Measurements from ENCODE around the gene ZNF277.

ZNF277 gene

GRCh38 chr7:112350585-112350984 is 144.1 kb downstream of the ZNF277 start:
- DNase-seq = no peak

GRCh38 chr7:112356596-112356995 is 150.1 kb downstream of the ZNF277 start:
- DNase-seq = no peak

- DNase-seq = no peak
Observed at GRCh38 chr7:112357136-112357535, 150.6 kb downstream of the ZNF277 start.

GRCh38 chr7:112358513-112358912 is 152.0 kb downstream of the ZNF277 start:
- no peak for DNase-seq

- DNase-seq = no peak
Observed at GRCh38 chr7:112359086-112359485, 152.6 kb downstream of the ZNF277 start.

GRCh38 chr7:112360681-112361080 is 154.2 kb downstream of the ZNF277 start:
- DNase-seq = no peak

- no peak for DNase-seq
Observed at GRCh38 chr7:112361154-112361553, 154.7 kb downstream of the ZNF277 start.

GRCh38 chr7:112362053-112362650 is 155.7 kb downstream of the ZNF277 start:
- DNase-seq = no peak

- no peak for DNase-seq
Observed at GRCh38 chr7:112362731-112363131, 156.2 kb downstream of the ZNF277 start.

- no peak for DNase-seq
Observed at GRCh38 chr7:112364388-112364787, 157.9 kb downstream of the ZNF277 start.

- DNase-seq = no peak
Observed at GRCh38 chr7:112365551-112365950, 159.1 kb downstream of the ZNF277 start.

GRCh38 chr7:112366886-112367285 is 160.4 kb downstream of the ZNF277 start:
- no peak for DNase-seq

- DNase-seq = no peak
Observed at GRCh38 chr7:112370436-112370835, 163.9 kb downstream of the ZNF277 start.

- DNase-seq = no peak
Observed at GRCh38 chr7:112371701-112372100, 165.2 kb downstream of the ZNF277 start.

- DNase-seq = no peak
Observed at GRCh38 chr7:112372101-112372500, 165.6 kb downstream of the ZNF277 start.

- DNase-seq = no peak
Observed at GRCh38 chr7:112377593-112377992, 171.1 kb downstream of the ZNF277 start.

GRCh38 chr7:112381311-112382091 is 175.0 kb downstream of the ZNF277 start:
- no peak for DNase-seq

GRCh38 chr7:112383671-112384417 is 177.3 kb downstream of the ZNF277 start:
- DNase-seq = no peak

- DNase-seq = no peak
Observed at GRCh38 chr7:112385516-112385915, 179.0 kb downstream of the ZNF277 start.

GRCh38 chr7:112386619-112387018 is 180.1 kb downstream of the ZNF277 start:
- DNase-seq = no peak

- no peak for DNase-seq
Observed at GRCh38 chr7:112390167-112390566, 183.7 kb downstream of the ZNF277 start.

GRCh38 chr7:112391079-112391821 is 184.8 kb downstream of the ZNF277 start:
- peak; percentile 60 for DNase-seq

GRCh38 chr7:112391841-112392286 is 185.4 kb downstream of the ZNF277 start:
- peak; percentile 73 for DNase-seq

Data from right kidney (tissue), 1 donor.